SJCRH30 (cell line): ENCODE results near the gene CUL5. TPM values are rescaled to one million over a fixed set of nuclear protein-coding genes. Genes with fewer than 3 reads are reported as not detected.

ENCODE experiments used
- DNase-seq, 2 experiments: peaks; one replicate each; pipeline ENCODE4 v3.0.0-alpha.2; 2015 to 2020
- H3K27ac ChIP-seq: fragments of 250-450 bp; sonication (Bioruptor Pico); 2 replicates; pipeline ENCODE4 v1.5.1; 2020; ENCODE audit warnings: mild to moderate bottlenecking, moderate library complexity
- H3K27me3 ChIP-seq: fragments of 250-450 bp; sonication (Bioruptor Pico); 2 replicates; pipeline ENCODE4 v1.5.1; 2020; ENCODE audit warnings: mild to moderate bottlenecking, moderate library complexity
- H3K36me3 ChIP-seq: fragments of 250-450 bp; sonication (Bioruptor Pico); 2 replicates; pipeline ENCODE4 v1.5.1; 2020; ENCODE audit warnings: mild to moderate bottlenecking, moderate library complexity
- H3K4me1 ChIP-seq: fragments of 250-450 bp; sonication (Bioruptor Pico); 2 replicates; pipeline ENCODE4 v1.5.1; 2020; ENCODE audit warnings: mild to moderate bottlenecking, moderate library complexity
- H3K4me3 ChIP-seq: fragments of 250-450 bp; sonication (Bioruptor Pico); 2 replicates; pipeline ENCODE4 v1.5.1; 2020; ENCODE audit warnings: mild to moderate bottlenecking, moderate library complexity
- H3K9me3 ChIP-seq: fragments of 250-450 bp; sonication (Bioruptor Pico); replicated peaks from 2 replicates; pipeline ENCODE4 v1.5.1; 2020; ENCODE audit warnings: mild to moderate bottlenecking, moderate library complexity
- total RNA-seq: library from RNA; depleted of rRNA; stranded (reverse); fragments of >200 nt; shearing (Covaris generic); gene quantifications from 2 replicates; pipeline ENCODE4 v1.2.3, GENCODE V29; 2014

The CUL5 gene
- total RNA-seq, 1 experiment from 2014 or later, result 24.0 TPM

- H3K36me3 ChIP-seq, result peaks cover 3% of the 10 kb centered on the region; the same call in 1 of the 2 replicates
- no peaks in the 10 kb centered on the region for H3K9me3 ChIP-seq
- no peak overlapping the region for H3K4me3 ChIP-seq
- no peaks in the 10 kb centered on the region for H3K27me3 ChIP-seq
- DNase-seq, result no peak
- H3K4me1 ChIP-seq, result no peaks in the 10 kb centered on the region
- no peak overlapping the region for H3K27ac ChIP-seq
These were observed 28.5 kb downstream of the CUL5 start for GRCh38 chr11:108037211-108037610.

GRCh38 chr11:108037636-108038035 lies 28.9 kb downstream of the CUL5 start:
- Histone ChIP-seq H3K4me1 (no peaks in the 10 kb centered on the region), H3K27ac (no peak overlapping the region), H3K36me3 (peaks cover 3% of the 10 kb centered on the region; the same call in 1 of the 2 replicates), H3K27me3 (no peaks in the 10 kb centered on the region), H3K4me3 (no peak overlapping the region), H3K9me3 (no peaks in the 10 kb centered on the region)
- DNase-seq, result no peak

GRCh38 chr11:108048269-108048668 lies 39.6 kb downstream of the CUL5 start:
- Histone ChIP-seq H3K9me3 (no peaks in the 10 kb centered on the region), H3K4me3 (no peak overlapping the region), H3K27me3 (no peaks in the 10 kb centered on the region), H3K27ac (no peak overlapping the region), H3K4me1 (no peaks in the 10 kb centered on the region), H3K36me3 (no peaks in the 10 kb centered on the region)
- DNase-seq, result no peak

- Histone ChIP-seq H3K4me3 (no peak overlapping the region), H3K27me3 (no peaks in the 10 kb centered on the region), H3K27ac (no peak overlapping the region), H3K9me3 (no peaks in the 10 kb centered on the region), H3K36me3 (no peaks in the 10 kb centered on the region; the same call in 1 of the 2 replicates), H3K4me1 (no peaks in the 10 kb centered on the region)
- DNase-seq, result no peak
These were observed 53.6 kb downstream of the CUL5 start for GRCh38 chr11:108062336-108062735.

GRCh38 chr11:108063410-108063809 lies 54.7 kb downstream of the CUL5 start:
- Histone ChIP-seq H3K4me1 (no peaks in the 10 kb centered on the region), H3K9me3 (no peaks in the 10 kb centered on the region), H3K27me3 (no peaks in the 10 kb centered on the region), H3K36me3 (no peaks in the 10 kb centered on the region; the same call in 1 of the 2 replicates), H3K27ac (no peak overlapping the region), H3K4me3 (no peak overlapping the region)
- no peak for DNase-seq

- no peak for DNase-seq
- H3K36me3 ChIP-seq, result peaks cover 2% of the 10 kb centered on the region; the same call in 1 of the 2 replicates
These were observed 61.2 kb downstream of the CUL5 start for GRCh38 chr11:108069947-108070346.

GRCh38 chr11:108084811-108085210 lies 76.1 kb downstream of the CUL5 start:
- Histone ChIP-seq H3K4me1 (no peaks in the 10 kb centered on the region), H3K4me3 (no peak overlapping the region), H3K27me3 (no peaks in the 10 kb centered on the region), H3K36me3 (no peaks in the 10 kb centered on the region; the same call in 1 of the 2 replicates), H3K27ac (no peak overlapping the region), H3K9me3 (no peaks in the 10 kb centered on the region)
- no peak for DNase-seq

More at GRCh38 chr11:108069947-108070346, 61.2 kb downstream of the CUL5 start:
- H3K4me1 ChIP-seq, result no peaks in the 10 kb centered on the region
- no peak overlapping the region for H3K4me3 ChIP-seq
- H3K9me3 ChIP-seq, result no peaks in the 10 kb centered on the region
- H3K27me3 ChIP-seq, result no peaks in the 10 kb centered on the region
- no peak overlapping the region for H3K27ac ChIP-seq

GRCh38 chr11:108085672-108086071 lies 77.0 kb downstream of the CUL5 start:
- Histone ChIP-seq H3K27me3 (no peaks in the 10 kb centered on the region), H3K4me1 (no peaks in the 10 kb centered on the region), H3K4me3 (no peak overlapping the region), H3K36me3 (no peaks in the 10 kb centered on the region; the same call in 1 of the 2 replicates), H3K27ac (no peak overlapping the region), H3K9me3 (no peaks in the 10 kb centered on the region)
- no peak for DNase-seq

- Histone ChIP-seq H3K9me3 (no peaks in the 10 kb centered on the region), H3K4me1 (no peaks in the 10 kb centered on the region), H3K27ac (no peak overlapping the region), H3K36me3 (peaks cover 5% of the 10 kb centered on the region), H3K4me3 (no peak overlapping the region), H3K27me3 (no peaks in the 10 kb centered on the region)
- DNase-seq, result no peak
These were observed 83.4 kb downstream of the CUL5 start for GRCh38 chr11:108092134-108092533.

GRCh38 chr11:108093128-108093904 lies 84.6 kb downstream of the CUL5 start:
- H3K9me3 ChIP-seq, result no peaks in the 10 kb centered on the region
- H3K27me3 ChIP-seq, result no peaks in the 10 kb centered on the region
- H3K4me1 ChIP-seq, result no peaks in the 10 kb centered on the region
- H3K36me3 ChIP-seq, result peaks cover 13% of the 10 kb centered on the region
- no peak overlapping the region for H3K27ac ChIP-seq
- DNase-seq, result no peak
- no peak overlapping the region for H3K4me3 ChIP-seq

- H3K4me3 ChIP-seq, result no peak overlapping the region
- no peaks in the 10 kb centered on the region for H3K4me1 ChIP-seq
- H3K36me3 ChIP-seq, result peaks cover 13% of the 10 kb centered on the region
- no peaks in the 10 kb centered on the region for H3K27me3 ChIP-seq
- DNase-seq, result no peak
- H3K9me3 ChIP-seq, result no peaks in the 10 kb centered on the region
- H3K27ac ChIP-seq, result no peak overlapping the region
These were observed 88.5 kb downstream of the CUL5 start for GRCh38 chr11:108097179-108097578.

GRCh38 chr11:108101090-108101775 lies 92.5 kb downstream of the CUL5 start:
- Histone ChIP-seq H3K9me3 (no peaks in the 10 kb centered on the region), H3K36me3 (peaks cover 8% of the 10 kb centered on the region; the same call in 1 of the 2 replicates), H3K27me3 (no peaks in the 10 kb centered on the region), H3K27ac (no peak overlapping the region), H3K4me1 (no peaks in the 10 kb centered on the region), H3K4me3 (no peak overlapping the region)
- DNase-seq, result no peak

GRCh38 chr11:108111126-108111525 lies 102.4 kb downstream of the CUL5 start:
- DNase-seq, result no peak
- Histone ChIP-seq H3K36me3 (no peaks in the 10 kb centered on the region), H3K4me1 (peaks cover 5% of the 10 kb centered on the region), H3K27ac (no peak overlapping the region), H3K4me3 (no peak overlapping the region), H3K27me3 (no peaks in the 10 kb centered on the region), H3K9me3 (no peaks in the 10 kb centered on the region)

GRCh38 chr11:108112057-108112456 lies 103.4 kb downstream of the CUL5 start:
- DNase-seq, result no peak
- Histone ChIP-seq H3K4me1 (peaks cover 5% of the 10 kb centered on the region), H3K9me3 (no peaks in the 10 kb centered on the region)

GRCh38 chr11:108115500-108116140 lies 106.9 kb downstream of the CUL5 start:
- Histone ChIP-seq H3K4me3 (no peak overlapping the region), H3K36me3 (no peaks in the 10 kb centered on the region), H3K27me3 (no peaks in the 10 kb centered on the region), H3K4me1 (peaks cover 5% of the 10 kb centered on the region), H3K27ac (no peak overlapping the region), H3K9me3 (no peaks in the 10 kb centered on the region)
- DNase-seq, result peak; percentile 31 to 59

More at GRCh38 chr11:108112057-108112456, 103.4 kb downstream of the CUL5 start:
- Histone ChIP-seq H3K4me3 (no peak overlapping the region), H3K27ac (no peak overlapping the region), H3K27me3 (no peaks in the 10 kb centered on the region), H3K36me3 (no peaks in the 10 kb centered on the region)
